Panc1 (cell line): ENCODE results near the gene SP4. TPM values are rescaled to one million over a fixed set of nuclear protein-coding genes. Genes with fewer than 3 reads are reported as not detected.

Experiments
- ATAC-seq: fragments of 200-7000 bp; cut with Tn5 transposase; 2 replicates; pipeline ENCODE4 v1.9.1; 2020; ENCODE audit warnings: mild to moderate bottlenecking, moderate library complexity
- BruUV-seq: library from RNA; stranded (reverse); fragments of 400-500 nt; replicated peaks from 2 replicates; lab custom pipeline; 2021; lab: Mats Ljungman, UMichigan
- CTCF ChIA-PET: fragments of 300-600 bp; sonication (Branson Sonifier 250); formaldehyde crosslinking; loops from one replicate; lab custom pipeline; 2022; ENCODE audit warnings: antibody characterized with exemption; lab: Charles Lee
- POLR2A ChIA-PET: fragments of 300-600 bp; sonication (Branson Sonifier 250); formaldehyde crosslinking; loops from one replicate; lab custom pipeline; 2022; ENCODE audit warnings: antibody characterized with exemption; lab: Charles Lee
- DNase-seq: peaks from one replicate; pipeline ENCODE4 v3.0.0-alpha.2; 2010; ENCODE audit warnings: low read depth, low spot score
- H3K27ac ChIP-seq: 2 replicates; pipeline ENCODE4 v1.5.1; 2011; ENCODE audit warnings: mild to moderate bottlenecking, low read length, inconsistent platforms
- H3K27me3 ChIP-seq: fragments of 200-500 bp; sonication (Bioruptor generic); 2 replicates; pipeline ENCODE4 v1.6.0; 2014; ENCODE audit warnings: low read length, inconsistent platforms; ENCODE audit not compliant: control insufficient read depth, insufficient read depth
- H3K36me3 ChIP-seq: fragments of 200-500 bp; sonication (Bioruptor generic); 2 replicates; pipeline ENCODE4 v1.5.1; 2014; ENCODE audit warnings: inconsistent platforms, mild to moderate bottlenecking, low read length, moderate library complexity; ENCODE audit not compliant: control insufficient read depth, insufficient read depth
- H3K4me1 ChIP-seq: 2 replicates; pipeline ENCODE4 v1.5.1; 2011; ENCODE audit warnings: inconsistent platforms, mild to moderate bottlenecking, low read length, moderate library complexity; ENCODE audit not compliant: control insufficient read depth, insufficient read depth
- H3K4me3 ChIP-seq, 2 experiments: 2 replicates each; pipeline ENCODE4 v1.5.1; 2011 to 2012; ENCODE audit warnings: low read depth in 2 of 2, low read length in 2 of 2, mild to moderate bottlenecking in 2 of 2, inconsistent platforms in 1 of 2, moderate library complexity in 1 of 2
- H3K9me3 ChIP-seq: fragments of 200-500 bp; sonication (Bioruptor generic); 2 replicates; pipeline ENCODE4 v1.5.1; 2014; ENCODE audit warnings: low read depth, mild to moderate bottlenecking, inconsistent platforms, low read length, moderate library complexity; ENCODE audit not compliant: control insufficient read depth, insufficient read depth
- CTCF ChIP-seq: fragments of 450-650 bp; IDR thresholded peaks from 2 replicates; pipeline ENCODE4 v1.5.1; 2017; ENCODE audit warnings: mild to moderate bottlenecking
- POLR2AphosphoS5 ChIP-seq: IDR thresholded peaks from 2 replicates; pipeline ENCODE4 v1.6.1; 2012; ENCODE audit warnings: mild to moderate bottlenecking, low read depth, low read length, moderate library complexity
- REST ChIP-seq, 2 experiments: IDR thresholded peaks; 2 replicates each; pipeline ENCODE4 v1.6.1; 2011 to 2012; ENCODE audit warnings: low read depth in 2 of 2, control low read depth in 1 of 2, low read length in 1 of 2, mild to moderate bottlenecking in 1 of 2, moderate library complexity in 1 of 2; ENCODE audit not compliant: insufficient read depth in 1 of 2
- SIN3A ChIP-seq: IDR thresholded peaks from 2 replicates; pipeline ENCODE4 v1.6.1; 2012; ENCODE audit warnings: low read depth, mild to moderate bottlenecking, low read length, moderate library complexity, borderline replicate concordance; ENCODE audit not compliant: insufficient read depth
- TCF7L2 ChIP-seq: IDR thresholded peaks from 2 replicates; pipeline ENCODE4 v1.6.1; 2011; ENCODE audit warnings: mild to moderate bottlenecking, low read depth, low read length, inconsistent platforms
- in situ Hi-C: cut with HindIII; loops from 2 replicates; pipeline ENCODE4 v1.10.0; 2016; ENCODE audit warnings: low sequenced_read_pairs, low pct_unique_long_range_greater_than_20kb
- intact Hi-C: fragments of 100-400 bp; cut with micrococcal nuclease; formaldehyde crosslinking; loops from one replicate; pipeline ENCODE4 v1.10.0; 2022; ENCODE audit not compliant: unreplicated experiment
- total RNA-seq: library from RNA; stranded (reverse); gene quantifications from one replicate; pipeline ENCODE4 v1.2.1, GENCODE V29; 2021; ENCODE audit not compliant: unreplicated experiment

SP4 gene
- total RNA-seq, 1 experiment from 2014 or later: 10.4 TPM

GRCh38 chr7:21454906-21455305 lies 27.0 kb downstream of the SP4 start:
- ChIA-PET POLR2A (no interaction called here), CTCF (no interaction called here)
- no peak for TF ChIP-seq REST (IDR thresholded peaks at IDR 0.05; ENCODE audit: insufficient read depth in 1 of 2, low read depth in 2 of 2, low read length in 1 of 2)
- TF ChIP-seq TCF7L2: no peak
- TF ChIP-seq CTCF: no peak
- TF ChIP-seq POLR2AphosphoS5: no peak
- in situ Hi-C loops (no loop called here), intact Hi-C loops (no loop called here)
- ATAC-seq: no peak
- Histone ChIP-seq H3K27me3 (no peaks in the 10 kb centered on the region), H3K4me3 (no peak overlapping the region), H3K9me3 (peaks cover 19% of the 10 kb centered on the region), H3K36me3 (no peaks in the 10 kb centered on the region), H3K4me1 (no peaks in the 10 kb centered on the region), H3K27ac (no peak overlapping the region)
- DNase-seq: no peak
- BruUV-seq: no TSS peak

GRCh38 chr7:21461282-21461681 lies 33.4 kb downstream of the SP4 start:
- CTCF ChIA-PET: no interaction called here
- Histone ChIP-seq H3K27ac (no peak overlapping the region), H3K27me3 (no peaks in the 10 kb centered on the region), H3K4me1 (no peaks in the 10 kb centered on the region), H3K9me3 (no peaks in the 10 kb centered on the region), H3K36me3 (no peaks in the 10 kb centered on the region), H3K4me3 (no peak overlapping the region)
- no peak for ATAC-seq
- DNase-seq: no peak
- in situ Hi-C loops (no loop called here), intact Hi-C loops (no loop called here)
- TF ChIP-seq TCF7L2: no peak
- no TSS peak for BruUV-seq
- POLR2A ChIA-PET: no interaction called here

- in situ Hi-C loops: no loop called here
- ChIA-PET CTCF (no interaction called here), POLR2A (interaction anchor here (0.6 kb wide), 1 partner anchor 15 kb away, joined by 3 read pairs; no protein-coding TSS in a partner anchor)
These were observed 34.2 kb downstream of the SP4 start for GRCh38 chr7:21462081-21462480.

More at GRCh38 chr7:21462081-21462480, 34.2 kb downstream of the SP4 start:
- no peaks in the 10 kb centered on the region for H3K27me3 ChIP-seq
- intact Hi-C loops: no loop called here
- no peaks in the 10 kb centered on the region for H3K36me3 ChIP-seq
- H3K9me3 ChIP-seq: no peaks in the 10 kb centered on the region
- H3K27ac ChIP-seq: no peak overlapping the region
- TF ChIP-seq REST (IDR thresholded peaks at IDR 0.05; ENCODE audit: insufficient read depth in 1 of 2, low read depth in 2 of 2, low read length in 1 of 2) (no peak), POLR2AphosphoS5 (no peak), SIN3A (no peak), TCF7L2 (no peak), CTCF (no peak)
- no peak for ATAC-seq
- BruUV-seq: no TSS peak
- no peak for DNase-seq
- H3K4me1 ChIP-seq: no peaks in the 10 kb centered on the region
- no peak overlapping the region for H3K4me3 ChIP-seq
